A549 (cell line): ENCODE results near the gene TRIM17.

Experiments used
- CHD2 ChIP-seq: fragments of 150-350 bp; IDR thresholded peaks from 2 replicates; pipeline ENCODE4 v1.6.1; 2014; ENCODE audit warnings: low read length; ENCODE audit not compliant: partially characterized antibody
- EP300 ChIP-seq, 2 experiments: fragments of >200 bp; sonication (Bioruptor Twin); formaldehyde crosslinking; IDR thresholded peaks; 2 replicates in 1 of 2; 3 replicates in 1 of 2; pipeline ENCODE4 v1.6.1; 2016 to 2017
- MYC ChIP-seq: IDR thresholded peaks from 2 replicates; pipeline ENCODE4 v1.6.1; 2012; ENCODE audit warnings: mild to moderate bottlenecking, inconsistent platforms, low read length, improper control_type of control experiment, borderline replicate concordance
- RFX5 ChIP-seq: fragments of 450-650 bp; IDR thresholded peaks from 2 replicates; pipeline ENCODE4 v1.7.1; 2014; ENCODE audit warnings: antibody characterized with exemption, mild to moderate bottlenecking, moderate library complexity

DNA sequence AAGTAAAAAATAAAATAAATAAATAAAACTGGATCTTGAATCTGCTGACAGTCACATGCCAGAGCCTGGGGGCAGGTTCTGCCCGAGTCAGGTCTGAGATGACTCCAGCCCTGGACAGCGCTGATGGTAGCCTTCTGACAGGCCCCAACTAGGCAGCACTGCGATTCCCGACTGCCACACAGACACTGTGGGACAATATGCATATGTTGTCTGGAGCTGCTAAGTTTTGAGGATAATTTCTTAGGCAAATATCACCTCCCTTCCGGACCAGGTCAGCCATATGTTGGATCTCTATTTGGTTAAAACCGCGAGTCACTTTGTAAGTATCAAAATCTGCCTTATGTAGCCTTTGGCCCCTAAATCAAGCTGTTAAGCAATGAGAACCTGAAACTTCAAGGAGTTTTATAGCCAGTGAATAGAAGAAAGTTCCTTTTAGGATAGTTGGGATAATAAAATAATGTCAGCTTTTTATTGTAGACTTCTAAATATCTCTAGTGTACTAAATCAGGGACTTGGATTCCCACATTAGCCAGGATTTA lies 20.8 kb upstream of the TRIM17 start:
- no peak for TF ChIP-seq EP300 (IDR thresholded peaks at IDR 0.05)
- TF ChIP-seq RFX5 = no peak
- TF ChIP-seq MYC = no peak
- TF ChIP-seq CHD2 = no peak
